ENCODE measurements around the gene DDAH1. TPM values are rescaled to one million over a fixed set of nuclear protein-coding genes. Genes with fewer than 3 reads are reported as not detected.

The DDAH1 gene
- total RNA-seq, 1 experiment from 2014 or later, result 22.8 TPM

- DNase-seq (ENCODE audit: low spot score), result no peak
- Mint-ChIP-seq H3K4me3 (no peak overlapping the region), H3K9me3 (no peaks in the 10 kb centered on the region), H3K36me3 (no peaks in the 10 kb centered on the region), H3K27me3 (ENCODE audit: low read depth) (no peaks in the 10 kb centered on the region), H3K4me1 (peaks cover 2% of the 10 kb centered on the region), H3K27ac (no peak overlapping the region)
- TF ChIP-seq SMAD3 (CRISPR knock-in tag; IDR thresholded peaks at IDR 0.05; ENCODE audit: borderline replicate concordance) (no peak), RELA (CRISPR knock-in tag; IDR thresholded peaks at IDR 0.05; ENCODE audit: borderline replicate concordance) (no peak), IRF2 (CRISPR knock-in tag; IDR thresholded peaks at IDR 0.05; ENCODE audit: borderline replicate concordance, low read depth) (no peak), NFYB (CRISPR knock-in tag; conservative IDR thresholded peaks at IDR 0.05; ENCODE audit: low read depth) (no peak), ZNF121 (CRISPR knock-in tag; IDR thresholded peaks at IDR 0.05) (no peak), NR1H2 (CRISPR knock-in tag; IDR thresholded peaks at IDR 0.05) (no peak)
- TF ChIP-seq, protein P1, sequence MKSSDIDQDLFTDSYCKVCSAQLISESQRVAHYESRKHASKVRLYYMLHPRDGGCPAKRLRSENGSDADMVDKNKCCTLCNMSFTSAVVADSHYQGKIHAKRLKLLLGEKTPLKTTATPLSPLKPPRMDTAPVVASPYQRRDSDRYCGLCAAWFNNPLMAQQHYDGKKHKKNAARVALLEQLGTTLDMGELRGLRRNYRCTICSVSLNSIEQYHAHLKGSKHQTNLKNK (CRISPR knock-in tag; IDR thresholded peaks at IDR 0.05), result no peak
- TF ChIP-seq, protein P2, sequence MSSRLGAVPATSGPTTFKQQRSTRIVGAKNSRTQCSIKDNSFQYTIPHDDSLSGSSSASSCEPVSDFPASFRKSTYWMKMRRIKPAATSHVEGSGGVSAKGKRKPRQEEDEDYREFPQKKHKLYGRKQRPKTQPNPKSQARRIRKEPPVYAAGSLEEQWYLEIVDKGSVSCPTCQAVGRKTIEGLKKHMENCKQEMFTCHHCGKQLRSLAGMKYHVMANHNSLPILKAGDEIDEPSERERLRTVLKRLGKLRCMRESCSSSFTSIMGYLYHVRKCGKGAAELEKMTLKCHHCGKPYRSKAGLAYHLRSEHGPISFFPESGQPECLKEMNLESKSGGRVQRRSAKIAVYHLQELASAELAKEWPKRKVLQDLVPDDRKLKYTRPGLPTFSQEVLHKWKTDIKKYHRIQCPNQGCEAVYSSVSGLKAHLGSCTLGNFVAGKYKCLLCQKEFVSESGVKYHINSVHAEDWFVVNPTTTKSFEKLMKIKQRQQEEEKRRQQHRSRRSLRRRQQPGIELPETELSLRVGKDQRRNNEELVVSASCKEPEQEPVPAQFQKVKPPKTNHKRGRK (CRISPR knock-in tag; IDR thresholded peaks at IDR 0.05; ENCODE audit: borderline replicate concordance), result no peak
- ATAC-seq, result no peak
- ChIA-PET POLR2A (no interaction called here), CTCF (interaction anchor here (0.7 to 1.0 kb wide), 2 partner anchors 24 to 60 kb away, joined by 3 to 4 read pairs; no protein-coding TSS in a partner anchor)
These were observed 96.7 kb downstream of the DDAH1 start for GRCh38 chr1:85368073-85368770.

DNA sequence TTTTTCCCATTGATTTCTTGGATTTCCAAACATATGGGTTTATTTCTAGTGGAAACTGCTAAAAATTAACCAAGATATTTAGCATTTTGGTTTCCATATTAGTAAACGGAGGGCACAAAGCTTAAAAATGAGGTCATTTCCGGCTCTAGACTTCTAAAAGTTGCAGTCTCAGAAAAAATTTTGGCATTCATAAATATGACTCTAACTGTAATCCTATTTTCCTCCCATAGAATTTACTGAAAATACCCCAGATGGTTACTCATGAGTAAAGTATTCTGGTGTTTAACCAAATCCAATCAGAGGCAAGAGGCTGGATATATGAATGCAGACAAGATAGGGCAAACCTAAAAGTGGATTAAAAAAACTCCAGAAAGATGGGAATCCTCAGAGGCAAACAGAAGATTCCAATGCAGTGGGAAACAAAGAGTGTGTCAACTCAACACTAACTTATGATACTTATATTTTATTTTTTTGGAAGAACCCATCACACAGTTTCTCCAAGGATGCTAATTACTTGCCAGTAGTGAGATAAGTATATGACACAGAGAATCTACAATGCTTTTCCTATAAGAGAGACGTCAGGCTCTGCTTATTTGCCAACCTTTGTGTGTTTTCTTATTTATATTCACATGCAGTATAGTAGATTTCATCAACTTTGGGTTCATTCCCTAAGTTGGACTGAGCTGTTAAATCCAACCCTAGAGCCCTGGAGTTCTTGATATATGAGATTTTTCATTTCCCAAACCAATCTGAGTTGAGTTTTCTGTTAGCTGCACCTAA is 98.4 kb downstream of the DDAH1 start:
- Mint-ChIP-seq H3K4me3 (no peak overlapping the region), H3K4me1 (no peaks in the 10 kb centered on the region), H3K9me3 (no peaks in the 10 kb centered on the region), H3K27ac (no peak overlapping the region), H3K27me3 (ENCODE audit: low read depth) (no peaks in the 10 kb centered on the region), H3K36me3 (no peaks in the 10 kb centered on the region)
- ChIA-PET POLR2A (interaction anchor here (0.6 kb wide), 1 partner anchor 48 kb away, joined by 8 read pairs; no protein-coding TSS in a partner anchor), CTCF (interaction anchor here (1.4 to 2.7 kb wide), 2 partner anchors 23 to 51 kb away, joined by 3 to 9 read pairs; no protein-coding TSS in a partner anchor)
- ATAC-seq, result no peak
- DNase-seq (ENCODE audit: low spot score), result no peak
- TF ChIP-seq ZNF138 (CRISPR knock-in tag; conservative IDR thresholded peaks at IDR 0.05) (no peak), ERG (CRISPR knock-in tag; IDR thresholded peaks at IDR 0.05) (no peak), MLX (CRISPR knock-in tag; IDR thresholded peaks at IDR 0.05) (no peak), HMGA2 (CRISPR knock-in tag; IDR thresholded peaks at IDR 0.05) (no peak), RELA (CRISPR knock-in tag; IDR thresholded peaks at IDR 0.05; ENCODE audit: borderline replicate concordance) (no peak), ZNF671 (CRISPR knock-in tag; IDR thresholded peaks at IDR 0.05) (no peak), FOXK1 (CRISPR knock-in tag; IDR thresholded peaks at IDR 0.05) (no peak), MAX (CRISPR knock-in tag; IDR thresholded peaks at IDR 0.05) (no peak)
- TF ChIP-seq, protein P3, sequence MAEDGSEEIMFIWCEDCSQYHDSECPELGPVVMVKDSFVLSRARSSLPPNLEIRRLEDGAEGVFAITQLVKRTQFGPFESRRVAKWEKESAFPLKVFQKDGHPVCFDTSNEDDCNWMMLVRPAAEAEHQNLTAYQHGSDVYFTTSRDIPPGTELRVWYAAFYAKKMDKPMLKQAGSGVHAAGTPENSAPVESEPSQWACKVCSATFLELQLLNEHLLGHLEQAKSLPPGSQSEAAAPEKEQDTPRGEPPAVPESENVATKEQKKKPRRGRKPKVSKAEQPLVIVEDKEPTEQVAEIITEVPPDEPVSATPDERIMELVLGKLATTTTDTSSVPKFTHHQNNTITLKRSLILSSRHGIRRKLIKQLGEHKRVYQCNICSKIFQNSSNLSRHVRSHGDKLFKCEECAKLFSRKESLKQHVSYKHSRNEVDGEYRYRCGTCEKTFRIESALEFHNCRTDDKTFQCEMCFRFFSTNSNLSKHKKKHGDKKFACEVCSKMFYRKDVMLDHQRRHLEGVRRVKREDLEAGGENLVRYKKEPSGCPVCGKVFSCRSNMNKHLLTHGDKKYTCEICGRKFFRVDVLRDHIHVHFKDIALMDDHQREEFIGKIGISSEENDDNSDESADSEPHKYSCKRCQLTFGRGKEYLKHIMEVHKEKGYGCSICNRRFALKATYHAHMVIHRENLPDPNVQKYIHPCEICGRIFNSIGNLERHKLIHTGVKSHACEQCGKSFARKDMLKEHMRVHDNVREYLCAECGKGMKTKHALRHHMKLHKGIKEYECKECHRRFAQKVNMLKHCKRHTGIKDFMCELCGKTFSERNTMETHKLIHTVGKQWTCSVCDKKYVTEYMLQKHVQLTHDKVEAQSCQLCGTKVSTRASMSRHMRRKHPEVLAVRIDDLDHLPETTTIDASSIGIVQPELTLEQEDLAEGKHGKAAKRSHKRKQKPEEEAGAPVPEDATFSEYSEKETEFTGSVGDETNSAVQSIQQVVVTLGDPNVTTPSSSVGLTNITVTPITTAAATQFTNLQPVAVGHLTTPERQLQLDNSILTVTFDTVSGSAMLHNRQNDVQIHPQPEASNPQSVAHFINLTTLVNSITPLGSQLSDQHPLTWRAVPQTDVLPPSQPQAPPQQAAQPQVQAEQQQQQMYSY (CRISPR knock-in tag; IDR thresholded peaks at IDR 0.05), result no peak

All from WTC11 (cell line).